Mucosa of gallbladder (tissue), 1 donor: Measurements from ENCODE around the gene PARN. TPM values are rescaled to one million over a fixed set of nuclear protein-coding genes. Genes with fewer than 3 reads are reported as not detected.
"Not testable (repeated sequence)": the region's sequence is repeated elsewhere in the genome, so short reads cannot be mapped to it uniquely, and the experiment has no call there.

Experiments
- DNase-seq: peaks from one replicate; pipeline ENCODE4 v3.0.0-alpha.2; 2020; ENCODE audit warnings: low spot score
- total RNA-seq: library from RNA; stranded (reverse); gene quantifications from one replicate; pipeline ENCODE4 v1.2.1, GENCODE V29; 2021
- donor health status: DM: no; HTN: no; CAD: no.

Gene PARN
- total RNA-seq, 1 donor from 2014 or later, result 33.5 TPM

DNA sequence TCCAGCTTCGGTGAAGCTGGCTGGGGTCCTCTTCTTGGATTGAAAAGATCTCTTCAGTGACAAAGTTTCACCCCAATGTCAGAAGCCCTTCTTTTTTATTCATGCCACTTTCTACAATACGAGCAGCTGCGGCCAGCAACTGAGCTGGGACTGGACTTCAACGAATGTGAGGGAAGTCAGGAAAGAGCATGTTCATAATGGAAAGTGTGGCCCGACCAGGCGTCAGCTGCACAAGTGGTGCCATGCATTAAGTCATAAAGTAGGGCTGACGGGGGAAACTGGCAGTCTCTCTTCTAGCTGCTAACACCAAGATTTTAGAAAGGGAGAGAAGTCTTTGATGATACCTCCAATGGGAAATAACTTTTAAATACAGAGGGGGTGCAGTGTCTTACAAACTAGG, 192.6 kb downstream of the PARN start:
- DNase-seq, result no peak

DNA sequence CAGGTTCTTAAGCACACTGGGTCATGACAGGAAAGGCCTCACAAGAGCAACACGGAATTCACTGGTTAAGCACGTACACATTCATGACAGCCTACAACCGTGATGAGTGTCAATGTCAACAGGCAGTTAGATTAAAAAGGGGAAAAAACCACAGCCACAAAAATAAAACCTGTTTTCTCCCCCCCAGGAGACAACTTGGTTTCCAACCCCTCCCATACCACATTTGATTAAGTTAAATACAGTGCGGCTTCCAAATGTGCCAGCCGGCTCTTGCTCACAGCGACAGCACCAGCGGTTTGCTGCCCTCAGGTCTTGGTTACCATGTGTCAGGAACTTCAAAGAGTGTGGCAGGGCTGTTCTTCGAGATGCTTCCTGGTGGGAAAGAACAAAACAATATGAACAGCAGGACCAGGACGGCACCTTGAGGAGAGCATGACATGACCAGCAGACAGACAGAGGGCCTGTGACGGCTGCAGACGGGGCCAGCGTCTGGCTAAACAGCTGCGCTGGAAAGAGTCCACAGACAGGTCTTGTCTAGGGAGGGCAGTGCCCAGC, 193.6 kb downstream of the PARN start:
- no peak for DNase-seq

DNA sequence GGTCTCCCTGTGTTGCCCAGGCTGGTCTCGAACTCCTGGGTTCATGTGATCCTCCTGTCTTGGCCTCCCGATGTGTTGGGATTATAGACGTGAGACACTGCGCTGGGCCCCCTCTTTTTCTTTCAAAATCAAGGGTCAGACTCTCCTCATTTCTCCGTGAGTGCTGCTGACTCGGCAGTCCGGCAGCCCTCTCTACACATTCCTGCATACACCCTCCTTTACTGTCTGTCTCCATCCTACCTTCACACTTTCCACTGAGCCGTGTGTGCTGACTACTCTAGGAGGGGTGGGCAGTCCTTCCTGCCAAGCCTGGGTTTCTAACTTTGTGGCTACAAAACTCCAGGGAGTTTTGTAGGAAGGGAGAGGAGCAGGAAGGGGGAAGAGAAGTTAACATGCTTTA, 195.2 kb downstream of the PARN start:
- no peak for DNase-seq

DNA sequence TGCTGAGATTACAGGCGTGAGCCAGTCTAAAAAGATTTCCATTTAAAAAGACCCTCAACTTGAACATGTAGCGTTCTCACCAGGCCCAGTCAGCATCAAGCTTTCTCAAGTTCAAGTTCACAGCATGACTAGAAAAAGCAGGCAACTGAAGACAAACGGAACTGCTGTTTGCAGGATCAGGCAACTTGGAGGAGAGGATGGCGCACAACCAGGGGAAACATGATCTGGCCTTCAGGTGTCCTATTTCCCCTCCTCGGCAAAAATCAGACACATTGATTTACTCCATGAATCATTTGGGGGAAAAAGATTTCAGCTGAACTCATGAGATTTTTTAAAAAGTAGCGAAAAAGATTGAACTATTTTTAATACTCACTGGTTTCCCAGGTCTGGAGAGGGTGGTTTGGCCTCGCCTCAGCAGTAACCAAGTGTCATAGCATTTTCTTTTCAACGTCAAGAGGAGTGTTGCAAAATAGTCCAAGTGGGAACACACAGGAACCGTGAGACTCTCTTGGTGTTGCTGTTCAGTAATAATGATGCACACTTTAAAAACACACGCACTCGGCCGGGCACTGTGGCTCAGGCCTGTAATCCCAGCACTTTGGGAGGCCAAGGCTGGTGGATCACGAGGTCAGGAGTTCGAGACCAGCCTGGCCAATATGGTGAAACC, 201.0 kb downstream of the PARN start:
- DNase-seq, result not testable (repeated sequence)

DNA sequence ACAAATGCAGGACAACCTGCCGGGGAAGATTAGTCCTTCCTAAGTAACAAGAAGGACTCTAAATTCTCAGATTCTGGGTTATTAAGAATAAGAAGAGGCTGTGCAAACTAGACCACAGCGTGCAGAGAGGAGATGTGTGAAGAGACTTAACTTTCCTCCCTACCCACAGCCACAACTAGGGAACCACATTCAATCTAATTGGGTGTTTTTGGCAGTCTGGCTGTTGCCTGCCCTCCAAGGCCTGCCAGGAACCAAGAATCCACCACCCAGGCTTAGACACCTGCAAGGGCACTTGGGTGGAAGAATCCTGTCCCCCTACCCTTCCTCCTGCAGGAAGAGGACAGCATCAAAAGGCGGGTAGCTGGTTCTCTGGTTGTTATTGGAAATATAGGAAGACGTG, 202.0 kb downstream of the PARN start:
- no peak for DNase-seq

DNA sequence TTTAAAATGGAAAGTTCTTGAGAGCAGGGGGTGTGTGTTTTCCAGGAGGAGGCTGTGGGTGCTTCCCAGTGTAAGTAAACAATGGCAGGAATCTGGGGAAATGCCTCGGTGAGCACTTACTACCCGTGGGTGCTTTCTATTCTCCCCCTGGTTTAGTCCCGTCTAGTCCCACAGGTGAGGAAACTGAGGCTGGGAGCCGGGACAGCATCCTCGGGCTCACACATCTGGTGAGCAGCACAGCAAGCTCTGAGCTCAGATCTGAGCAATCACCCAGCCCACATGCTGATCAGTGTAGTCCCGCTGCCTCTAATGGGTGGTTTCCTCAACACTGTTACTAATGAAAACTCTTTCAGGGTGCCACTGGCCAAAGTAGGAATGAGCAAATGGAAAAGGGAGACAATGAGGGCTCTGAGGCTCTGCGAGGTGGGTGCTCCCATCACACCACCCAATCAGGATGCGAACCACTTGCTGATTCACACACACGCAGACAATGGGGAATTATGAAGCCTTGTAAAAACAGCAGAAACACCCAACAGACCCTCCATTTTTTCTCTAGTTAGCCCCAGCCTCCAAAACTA, 202.6 kb downstream of the PARN start:
- DNase-seq, result no peak

DNA sequence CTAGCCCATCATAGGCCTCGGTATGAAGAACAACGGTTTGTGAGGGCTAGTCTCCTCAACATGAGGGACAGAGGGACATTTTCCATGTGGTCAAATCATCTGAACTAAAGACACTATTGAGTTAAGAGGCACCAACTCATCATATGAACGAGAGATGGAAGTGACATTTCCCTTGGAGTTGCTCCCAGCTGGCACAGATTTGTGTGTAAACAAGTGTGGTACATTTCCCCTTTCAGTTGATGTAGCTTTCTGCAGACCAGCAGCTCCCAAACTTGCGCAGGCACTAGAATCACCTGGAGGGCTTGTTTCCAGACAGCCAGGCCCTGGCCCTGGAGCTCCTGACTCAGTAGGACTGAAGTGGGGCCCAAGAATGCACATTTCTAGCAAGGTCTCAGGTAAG, 205.5 kb downstream of the PARN start:
- no peak for DNase-seq

DNA sequence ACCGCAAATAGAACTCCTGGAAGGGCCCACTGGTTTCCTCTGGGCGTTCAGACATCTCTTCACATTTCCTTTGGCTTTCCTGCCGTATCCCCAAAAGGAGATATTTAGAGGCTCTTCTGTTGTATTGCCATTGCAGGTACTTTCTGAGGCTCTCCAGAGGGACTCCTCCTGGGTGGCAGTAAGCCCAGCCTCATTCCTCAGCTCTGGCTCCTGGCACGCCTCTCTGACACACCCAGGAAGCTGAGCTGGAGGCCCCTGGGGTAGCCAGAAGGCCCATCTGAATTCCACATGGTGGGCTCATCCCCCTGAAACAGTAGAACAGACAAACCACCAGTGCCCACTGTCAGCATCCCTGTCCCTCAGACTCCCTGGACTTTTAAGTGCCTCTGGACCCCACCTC, 206.7 kb downstream of the PARN start:
- DNase-seq, result no peak

DNA sequence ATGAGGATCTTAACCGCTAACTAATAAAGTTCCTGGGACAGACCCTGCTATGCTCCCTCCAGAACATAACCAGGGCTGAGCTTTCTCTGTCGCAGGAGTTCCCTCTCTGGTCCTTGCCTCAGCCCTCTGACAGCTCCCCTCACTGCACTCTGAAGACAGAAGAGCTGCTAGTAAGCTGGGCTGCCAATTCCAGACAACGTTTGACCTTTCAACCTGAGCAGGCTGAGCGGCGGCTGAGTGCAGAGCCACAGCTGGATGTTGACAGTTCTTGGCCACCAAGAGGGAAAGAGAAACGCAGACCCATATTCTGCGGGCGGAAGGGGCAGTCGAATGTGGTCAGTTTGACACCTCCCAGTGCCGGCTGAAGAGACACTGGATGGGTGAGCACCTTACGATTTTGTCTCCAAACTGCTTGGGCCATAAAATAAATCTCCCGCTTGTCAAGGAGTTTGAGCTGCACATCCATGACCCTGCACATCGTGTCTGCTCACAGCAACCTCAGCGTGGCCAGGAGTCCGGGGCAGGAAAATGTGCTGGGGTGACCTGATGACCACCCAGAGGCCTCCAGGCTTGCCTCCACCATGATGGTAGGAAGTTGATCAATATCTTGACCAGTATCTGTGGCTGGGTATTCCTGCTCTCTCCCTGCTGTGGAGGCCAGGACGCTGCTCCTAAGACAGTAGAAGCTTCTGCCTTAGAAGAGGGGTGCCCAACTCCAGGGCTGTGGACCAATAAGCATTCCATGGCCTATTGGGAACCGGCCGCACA, 209.2 kb downstream of the PARN start:
- no peak for DNase-seq

DNA sequence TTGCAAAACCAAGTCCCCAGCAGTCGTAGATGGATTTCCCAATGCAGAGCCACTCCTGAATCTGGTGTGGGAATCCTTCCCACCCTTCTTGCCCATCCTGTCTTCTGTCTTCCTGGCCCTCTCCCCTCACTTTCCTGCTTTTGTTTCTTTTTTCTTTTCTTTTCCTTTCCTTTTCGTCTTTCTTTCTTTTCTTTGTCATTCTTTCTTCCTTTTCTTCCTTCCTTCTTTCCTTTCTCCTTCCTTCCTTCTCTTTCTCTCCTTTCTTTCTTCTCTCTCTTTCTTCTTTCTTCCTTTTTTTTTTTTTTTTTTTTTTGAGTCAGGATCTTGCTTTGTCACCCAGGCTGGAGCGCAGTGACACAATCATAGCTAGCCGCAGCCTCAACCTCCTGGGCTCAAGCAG, 209.8 kb downstream of the PARN start:
- DNase-seq, result not testable (repeated sequence)

DNA sequence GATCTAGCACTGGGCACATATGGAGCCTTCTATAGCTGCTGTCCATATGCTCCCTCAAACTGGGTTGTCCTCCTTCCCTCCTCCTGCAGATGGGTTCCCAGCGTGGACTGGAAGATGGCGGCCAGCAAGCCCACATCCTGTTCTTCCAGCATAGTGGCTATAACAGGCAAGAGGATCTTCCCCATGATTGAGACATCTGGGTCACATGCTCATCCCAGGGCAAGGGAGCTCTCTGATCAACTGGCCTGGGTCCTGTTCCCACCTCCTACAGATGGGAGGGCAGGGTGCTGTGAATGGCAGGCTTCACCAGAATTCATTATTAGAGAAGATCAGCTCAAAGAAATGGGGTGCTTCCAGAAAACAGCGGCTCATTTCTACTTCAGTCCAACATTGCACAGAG, 210.2 kb downstream of the PARN start:
- DNase-seq, result no peak

DNA sequence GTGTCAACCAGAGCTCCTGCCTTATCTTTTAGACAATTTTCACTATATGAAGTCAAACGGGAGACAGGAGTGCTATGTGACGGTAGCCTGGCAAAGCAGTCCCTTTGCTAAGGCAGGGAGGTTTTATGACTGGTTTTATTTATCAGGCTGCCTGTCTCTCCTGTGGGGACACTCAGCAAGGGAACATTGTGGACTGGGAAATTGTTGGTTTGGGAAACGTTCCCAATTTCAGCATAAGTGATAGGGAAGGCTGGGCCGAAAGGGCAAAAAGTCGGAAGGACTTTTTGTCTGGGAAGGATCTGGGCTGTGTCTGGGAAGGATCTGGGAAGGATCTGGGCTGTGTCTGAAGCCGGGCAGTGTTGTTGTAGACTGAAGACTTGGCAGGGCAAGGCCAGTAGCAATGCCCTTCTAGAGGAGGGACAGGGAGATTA, 211.2 kb downstream of the PARN start:
- DNase-seq, result no peak

DNA sequence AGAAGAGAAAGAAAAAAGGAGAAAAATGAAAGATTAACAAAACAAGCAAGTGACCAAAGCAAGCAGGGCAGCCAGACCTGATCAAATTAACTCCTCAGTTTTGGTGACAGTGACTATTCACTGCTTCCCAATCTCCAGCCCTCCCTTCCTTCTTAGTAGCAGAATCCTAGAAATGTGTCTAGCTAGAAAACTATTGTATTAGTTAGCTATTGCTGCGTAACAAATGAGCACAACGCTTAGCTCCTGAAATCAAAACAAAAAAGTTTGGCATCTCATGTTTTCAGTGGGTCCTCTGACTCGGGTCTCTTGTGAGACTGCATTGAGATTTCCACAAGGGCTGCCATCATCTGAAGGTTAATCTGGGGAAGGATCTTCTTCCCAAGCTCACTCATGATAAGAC, 213.9 kb downstream of the PARN start:
- no peak for DNase-seq

DNA sequence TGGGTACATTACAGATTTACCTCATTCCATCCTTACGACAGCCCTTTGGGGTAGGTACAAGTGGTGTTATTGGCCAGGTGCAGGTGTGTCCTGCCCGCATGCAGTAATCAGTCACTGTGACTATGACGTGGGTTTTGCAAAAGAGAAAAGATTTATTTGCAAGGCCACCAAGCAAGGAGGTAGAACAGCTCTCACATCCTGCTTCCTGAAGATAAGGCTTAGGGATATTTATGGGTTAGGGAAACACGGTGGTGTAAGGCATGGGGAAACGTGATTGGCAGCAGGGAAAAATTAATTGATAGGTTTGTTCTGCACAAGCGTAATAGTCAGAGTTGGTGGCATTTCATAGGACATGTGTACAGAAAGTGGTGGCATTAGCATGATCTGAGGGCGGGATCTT, 214.8 kb downstream of the PARN start:
- no peak for DNase-seq

DNA sequence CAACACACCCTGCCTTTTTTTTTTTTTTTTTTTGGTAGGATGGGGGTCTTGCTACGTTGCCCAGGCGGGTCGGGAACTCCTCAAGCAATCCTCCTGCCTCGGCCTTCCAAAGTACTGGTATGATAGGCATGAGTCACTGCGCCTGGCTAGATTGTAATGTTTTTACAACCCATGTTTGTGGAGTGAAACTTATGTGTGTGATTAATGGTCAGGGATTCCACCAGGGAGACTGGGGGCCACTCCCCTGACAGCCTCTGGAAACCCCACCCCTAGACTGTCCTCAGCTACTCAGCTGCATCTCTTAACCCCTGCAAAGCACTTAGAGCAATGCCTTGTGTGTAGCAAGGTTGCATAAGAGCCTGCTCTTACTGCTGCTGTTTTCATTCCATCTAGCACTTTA, 220.5 kb downstream of the PARN start:
- DNase-seq, result no peak

DNA sequence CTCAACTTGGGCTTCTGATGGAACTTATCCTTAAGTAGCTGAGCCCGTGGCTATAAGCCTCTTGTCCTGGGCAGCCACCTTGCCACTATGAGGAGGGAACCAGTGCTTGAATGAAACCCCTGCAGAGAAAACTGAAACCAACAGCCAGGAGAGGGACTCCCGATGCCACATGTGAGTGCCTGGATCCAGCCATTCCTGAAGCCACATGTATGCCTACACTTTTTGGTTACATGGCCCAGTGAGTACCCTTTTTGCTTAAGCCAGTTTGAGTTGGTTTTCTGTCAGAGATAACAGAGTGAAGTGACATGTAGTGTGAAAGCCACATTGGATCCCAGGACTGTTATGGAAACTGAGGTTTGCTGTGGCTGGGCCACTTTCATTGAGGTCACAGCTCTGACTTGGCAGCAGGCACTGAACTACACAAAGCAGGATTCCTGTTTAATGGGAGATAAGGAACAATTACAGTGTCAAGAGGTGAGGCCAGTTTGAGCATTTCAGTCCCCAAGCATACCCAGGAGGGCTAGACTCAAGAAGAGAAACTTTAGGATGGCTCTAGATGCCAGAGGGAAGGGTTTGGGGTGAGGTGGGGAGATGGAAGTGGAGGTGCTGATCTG, 222.2 kb downstream of the PARN start:
- DNase-seq, result no peak

DNA sequence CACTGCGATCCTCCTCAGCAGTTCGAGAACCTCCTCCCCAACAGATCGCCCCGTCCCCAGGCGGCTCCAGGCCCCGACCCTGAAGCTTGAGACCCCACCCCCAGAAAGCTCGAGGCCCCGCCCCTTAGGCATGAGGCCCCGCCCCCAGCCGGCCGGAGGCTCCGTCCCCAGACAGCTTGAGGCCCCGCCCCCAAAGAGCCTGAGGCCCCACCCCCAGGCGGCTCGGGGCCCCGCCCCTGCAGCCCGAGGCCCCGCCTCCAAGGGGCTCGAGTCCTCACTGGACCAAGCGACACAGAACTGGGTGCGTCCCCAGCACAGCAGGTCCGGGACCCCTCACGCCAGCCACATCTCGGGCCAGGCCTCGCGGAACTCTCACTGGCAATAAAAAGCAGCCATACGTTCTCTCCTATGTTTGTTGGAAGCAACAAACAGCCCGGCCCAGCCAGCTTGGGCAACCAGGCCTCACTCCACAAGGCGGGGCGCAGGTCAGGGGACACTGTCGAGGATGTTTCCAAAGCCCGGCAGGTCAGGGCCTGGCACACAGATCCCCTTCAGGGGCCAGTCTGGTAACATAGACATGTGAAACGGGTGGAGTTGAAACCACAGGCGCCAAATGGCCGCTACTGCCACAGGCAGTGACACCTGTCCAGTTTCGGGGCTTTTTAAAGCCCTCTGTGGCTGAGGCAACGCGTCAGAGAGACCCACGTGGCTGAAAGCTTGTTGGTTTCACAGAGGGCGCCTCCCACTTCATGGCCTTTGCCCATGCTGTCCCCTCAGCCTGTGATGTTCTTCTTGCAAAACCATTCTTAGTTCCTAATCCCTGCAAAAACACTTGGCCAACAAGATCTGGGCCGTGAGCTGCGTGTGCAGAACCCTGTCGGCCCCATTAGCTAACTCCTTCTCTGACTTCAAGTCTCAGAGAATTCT, 224.2 kb downstream of the PARN start:
- no peak for DNase-seq

DNA sequence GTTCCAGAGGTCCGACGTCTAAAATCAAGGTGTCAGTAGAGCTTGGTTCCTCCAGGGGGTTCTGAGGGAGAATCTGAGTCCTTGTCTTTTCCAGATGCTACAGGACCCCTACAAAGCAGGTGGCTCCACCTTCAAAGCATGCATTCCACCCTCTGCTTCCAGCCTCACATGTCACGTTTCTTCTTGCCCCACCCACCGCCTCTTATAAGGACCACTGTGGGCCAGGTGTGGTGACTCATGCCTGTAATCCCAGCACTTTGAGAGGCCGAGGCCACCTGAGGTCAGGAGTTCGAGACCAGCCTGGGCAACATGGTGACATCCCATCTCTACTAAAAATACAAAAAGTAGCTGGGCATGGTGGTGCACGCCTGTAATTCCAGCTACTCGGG, 227.1 kb downstream of the PARN start:
- not testable (repeated sequence) for DNase-seq

DNA sequence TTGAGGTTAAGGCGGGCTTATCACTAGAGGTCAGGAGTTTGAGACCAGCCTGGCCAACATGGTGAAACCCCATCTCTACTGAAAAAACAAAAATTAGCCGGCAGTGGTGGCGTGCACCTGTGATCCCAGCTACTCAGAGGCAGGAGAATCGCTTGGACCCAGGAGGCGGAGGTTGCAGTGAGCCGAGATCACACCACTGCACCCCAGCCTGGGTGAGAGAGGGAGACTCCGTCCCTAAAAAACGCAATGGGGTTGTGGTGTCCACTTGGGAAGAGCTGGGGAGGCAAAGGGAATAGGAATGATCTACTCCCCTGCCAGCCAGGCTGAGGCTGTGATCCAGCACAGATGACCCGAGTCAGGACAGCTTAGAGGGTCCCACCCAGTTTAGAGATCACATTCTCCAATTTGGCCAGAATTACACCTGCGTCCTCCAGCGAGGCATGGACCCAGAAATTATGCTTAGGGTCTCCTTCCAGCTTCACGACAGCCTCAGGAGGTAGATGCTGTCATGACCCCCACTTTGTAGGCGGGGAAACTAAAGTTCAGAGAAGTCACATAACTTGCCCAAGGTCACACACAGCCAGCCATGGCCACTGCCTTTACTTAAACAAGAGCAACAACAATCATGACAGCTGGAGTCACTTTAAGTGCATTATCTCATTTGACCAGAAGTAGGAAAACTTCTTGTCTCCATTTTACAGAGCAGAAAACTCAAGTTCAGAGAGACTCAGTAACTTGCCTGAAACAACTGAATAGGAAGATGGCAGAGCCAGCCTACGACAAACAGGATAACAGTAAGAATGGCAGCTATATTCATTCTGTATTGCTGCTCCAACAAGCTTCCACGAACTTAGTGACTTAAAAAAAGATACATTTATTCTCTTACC, 227.7 kb downstream of the PARN start:
- DNase-seq, result not testable (repeated sequence)

DNA sequence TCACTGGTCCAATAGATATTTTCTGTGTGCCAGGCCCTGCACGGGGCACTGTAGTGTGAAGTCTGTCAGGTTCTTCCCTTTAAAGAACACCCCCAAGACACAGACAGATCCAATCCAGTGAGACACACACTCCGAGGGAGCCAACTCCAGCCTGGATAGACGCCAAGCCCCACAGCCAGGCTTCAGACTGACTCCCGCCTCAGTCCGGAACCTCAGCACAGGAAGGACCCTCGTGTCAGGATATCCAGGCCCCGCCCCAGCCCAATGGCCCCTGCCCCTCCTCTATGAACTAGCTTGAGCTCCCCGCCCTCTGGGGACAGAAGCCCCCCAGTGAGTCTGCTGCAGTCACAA, 228.4 kb downstream of the PARN start:
- not testable (repeated sequence) for DNase-seq
